Stimulated activated CD4-positive, alpha-beta T cell treated with anti-CD3 and anti-CD28 coated beads, TNF-alpha, amount 100 ng/mL, for 24 hours (primary cell): ENCODE data around the gene COPG1.

ENCODE experiments used
- DNase-seq, 3 experiments: peaks; one replicate each; pipeline ENCODE4 v3.0.0-alpha.2; 2020; ENCODE audit warnings: low read depth in 3 of 3

COPG1 gene

GRCh38 chr3:129313665-129314385, 64.4 kb downstream of the COPG1 start:
- no peak for DNase-seq

GRCh38 chr3:129314386-129315222, 65.2 kb downstream of the COPG1 start:
- peak in 2 of 3 experiments; percentile 25 to 60 for DNase-seq

DNA sequence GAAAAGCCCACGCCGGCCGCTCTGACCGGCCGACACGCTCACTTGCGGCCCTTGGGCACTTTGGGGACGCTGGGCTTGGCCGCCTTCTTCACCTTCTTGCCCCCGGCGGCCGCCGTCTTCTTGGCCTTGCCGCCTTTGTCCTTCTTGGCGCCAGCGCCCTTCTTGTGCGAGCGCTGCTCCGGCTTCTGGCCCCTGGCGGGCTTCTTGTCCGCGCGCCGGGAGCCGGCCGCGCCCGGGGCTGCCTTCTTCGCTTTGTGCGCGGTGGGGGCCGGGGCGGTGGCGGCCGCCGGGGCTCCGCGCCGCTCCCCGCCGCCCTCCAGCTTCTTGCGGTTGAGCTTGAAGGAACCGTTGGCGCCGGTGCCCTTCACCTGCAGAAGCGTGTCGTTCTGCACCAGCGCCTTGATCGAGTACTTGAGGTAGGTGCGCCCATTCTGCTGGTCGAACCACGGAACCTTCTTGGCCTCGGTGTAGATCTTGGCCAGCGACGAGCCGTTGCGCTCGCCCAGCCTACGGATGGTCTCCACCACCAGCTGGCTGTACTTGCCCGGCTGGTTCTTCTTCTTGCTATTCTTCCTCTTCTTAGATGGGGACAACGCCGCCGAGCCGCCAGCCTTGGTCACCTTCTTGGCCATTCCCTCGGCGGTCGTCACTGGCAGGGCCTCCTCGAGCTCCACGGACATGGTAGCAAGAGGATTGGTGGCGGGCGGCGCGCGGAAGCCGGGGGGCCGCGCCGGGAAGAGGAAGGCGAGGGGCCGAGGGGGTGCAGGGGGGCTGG, 66.0 kb downstream of the COPG1 start:
- DNase-seq: peak in 1 of 3 experiments; percentile 26

- no peak for DNase-seq
Observed at GRCh38 chr3:129315998-129316247, 66.5 kb downstream of the COPG1 start.

- DNase-seq: peak; percentile 83 to 91 (median 86)
Observed at GRCh38 chr3:129316248-129317013, 67.0 kb downstream of the COPG1 start.

DNA sequence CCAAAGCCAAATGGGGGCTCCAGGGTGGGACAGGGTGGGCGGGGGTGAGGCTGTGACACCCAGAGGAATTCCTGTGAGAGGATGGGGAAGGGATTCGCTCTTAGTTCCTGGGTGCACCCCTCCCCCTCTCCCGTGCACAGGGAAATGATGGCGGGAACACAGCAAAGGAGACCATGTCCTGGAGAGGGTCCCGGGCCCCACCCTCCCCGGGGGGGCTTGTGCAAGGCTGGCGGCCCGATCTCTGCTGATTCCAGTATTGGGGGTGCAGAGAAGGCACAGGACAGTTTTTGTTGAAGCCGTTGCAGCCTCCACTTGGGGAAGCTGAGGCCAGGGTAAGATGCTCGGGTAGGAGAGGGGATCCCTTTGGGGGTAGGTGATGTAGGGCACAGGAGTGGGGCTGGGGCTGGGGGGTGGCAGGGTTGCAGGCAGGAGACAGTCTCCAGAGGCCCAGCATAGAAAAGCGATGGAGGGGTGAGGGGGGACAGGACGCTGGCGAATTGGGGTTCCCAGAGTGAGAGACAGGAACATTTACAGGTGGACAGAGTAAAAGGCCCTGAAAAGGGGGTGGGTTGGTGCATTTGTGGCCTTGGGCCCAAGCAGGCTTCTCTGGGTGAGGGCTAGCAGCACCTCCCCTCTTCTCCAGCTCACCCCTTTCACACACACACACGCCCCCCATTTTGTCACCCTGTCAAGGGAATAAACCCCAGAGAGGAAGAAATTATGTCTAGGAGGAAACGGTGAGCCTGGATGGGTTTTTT, 67.8 kb downstream of the COPG1 start:
- no peak for DNase-seq

GRCh38 chr3:129317848-129318247, 68.4 kb downstream of the COPG1 start:
- no peak for DNase-seq

- no peak for DNase-seq
Observed at GRCh38 chr3:129318921-129319320, 69.5 kb downstream of the COPG1 start.

DNA sequence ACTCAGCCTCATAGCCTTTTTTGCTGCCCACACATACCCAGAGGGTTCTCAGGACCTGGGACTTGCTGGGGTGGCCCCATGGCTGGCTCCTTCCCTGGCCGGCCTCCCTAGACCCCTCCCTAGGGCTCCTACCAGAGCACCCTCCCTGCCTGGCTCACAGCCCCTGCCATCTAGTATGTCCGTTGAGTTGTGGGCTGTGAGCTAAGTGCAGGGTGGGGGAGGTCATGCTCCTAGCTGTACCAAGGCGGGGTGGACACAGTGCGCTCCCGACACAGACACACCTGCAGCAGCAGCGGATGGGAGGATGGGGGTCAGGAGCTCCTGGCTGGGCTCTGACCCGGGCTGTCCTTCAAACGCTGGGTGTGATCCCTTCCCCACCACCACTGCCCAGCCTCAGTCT, 70.9 kb downstream of the COPG1 start:
- no peak for DNase-seq

DNA sequence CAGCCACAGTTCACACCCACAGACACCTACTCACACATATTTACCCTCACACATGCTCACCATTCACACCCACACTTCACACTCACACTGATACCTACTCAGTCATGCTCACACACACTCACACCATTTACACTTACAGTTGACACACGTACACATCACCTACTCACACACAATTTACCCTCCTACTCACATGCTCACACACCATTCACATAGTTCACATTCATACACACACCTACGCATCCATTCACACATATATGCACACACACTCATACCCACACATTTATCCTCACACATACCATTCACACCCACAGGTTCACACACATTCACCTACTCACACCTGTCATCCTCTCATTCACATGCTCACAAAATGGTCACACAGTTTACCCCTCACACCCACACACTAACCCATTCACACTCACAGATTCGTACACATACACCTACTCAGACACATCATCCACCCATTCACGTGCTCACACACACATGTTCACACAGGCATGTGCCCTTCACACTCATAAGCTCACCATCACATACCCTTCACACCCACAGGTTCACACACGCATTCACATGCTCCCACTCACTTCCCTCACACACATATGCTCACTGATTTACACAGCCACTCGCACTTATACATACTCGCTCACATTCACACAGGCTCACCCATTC, 71.5 kb downstream of the COPG1 start:
- DNase-seq: no peak

- DNase-seq: no peak
Observed at GRCh38 chr3:129321887-129322286, 72.5 kb downstream of the COPG1 start.

GRCh38 chr3:129323651-129324294, 74.4 kb downstream of the COPG1 start:
- DNase-seq: no peak

DNA sequence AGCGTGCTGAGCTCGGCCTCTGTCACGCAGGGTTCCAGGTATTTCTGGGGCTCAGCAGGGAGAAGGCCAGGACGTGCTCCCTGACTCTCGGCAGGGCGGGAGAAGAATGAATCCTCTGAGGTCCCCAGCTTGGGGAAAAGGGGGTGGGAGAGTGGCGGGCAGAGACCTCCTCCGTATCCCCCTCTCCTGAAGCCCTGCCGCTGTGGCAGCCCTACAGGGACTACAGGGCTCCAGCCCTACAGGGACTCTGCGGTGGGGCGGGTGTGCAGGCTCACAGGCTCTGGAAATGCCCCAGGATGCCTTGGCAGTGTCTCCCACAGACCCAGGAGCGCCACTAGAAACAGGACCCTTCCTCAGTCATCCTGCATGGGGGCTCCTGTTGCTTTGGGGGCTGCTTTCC, 75.4 kb downstream of the COPG1 start:
- no peak for DNase-seq

GRCh38 chr3:129325383-129325782, 76.0 kb downstream of the COPG1 start:
- no peak for DNase-seq

GRCh38 chr3:129326138-129326537, 76.7 kb downstream of the COPG1 start:
- DNase-seq: no peak

DNA sequence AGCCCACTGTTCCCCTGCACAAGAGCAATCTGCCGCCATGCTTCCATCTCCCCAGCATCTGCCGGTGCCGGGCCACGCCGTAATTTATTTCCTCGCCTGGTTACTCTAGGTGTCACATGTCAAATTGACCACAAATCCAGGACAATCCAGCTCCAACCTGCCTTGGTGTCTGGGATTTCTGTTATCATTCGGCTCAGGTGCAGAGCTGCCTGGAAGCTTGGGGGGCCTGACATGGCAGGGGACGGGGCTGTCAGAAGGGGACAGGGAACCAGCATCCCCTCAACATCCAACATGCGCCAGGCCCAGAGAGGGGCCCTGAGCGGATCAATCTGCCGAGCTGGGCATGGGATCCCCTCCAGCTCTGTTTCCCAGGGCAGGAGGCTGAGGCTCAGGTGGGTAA, 77.2 kb downstream of the COPG1 start:
- DNase-seq: no peak
